ENCODE data around the gene WHAMM. TPM values are rescaled to one million over a fixed set of nuclear protein-coding genes. Genes with fewer than 3 reads are reported as not detected.

WHAMM gene
- polyA plus RNA-seq, 1 donor (not counting 4 experiments of a cell fraction or from before 2014, with no cell fraction given), result 4.7 TPM

GRCh38 chr15:82790321-82790720, 19.1 kb upstream of the WHAMM start:
- no peaks in the 10 kb centered on the region for H4K20me1 ChIP-seq (ENCODE audit: control insufficient read depth, extremely low read depth, insufficient read depth, low read length)
- dilution Hi-C loops (cut with MboI; ENCODE audit: extremely low pct_ligation_motif_present, low sequenced_read_pairs), result no loop called here
- H3K4me1 ChIP-seq (ENCODE audit: control insufficient read depth, extremely low read depth, insufficient read depth, low read length), result peaks cover 20% of the 10 kb centered on the region
- no peaks in the 10 kb centered on the region for H3K27me3 ChIP-seq (ENCODE audit: control insufficient read depth, extremely low read depth, insufficient read depth, low read length)
- H3K79me2 ChIP-seq (ENCODE audit: control insufficient read depth, insufficient read depth, low read length), result no peaks in the 10 kb centered on the region
- H3K4me3 ChIP-seq (ENCODE audit: control insufficient read depth in 2 of 3, extremely low read depth in 1 of 3, insufficient read depth in 2 of 3, low read depth in 1 of 3, low read length in 3 of 3), result no peak overlapping the region
- no peak overlapping the region for H3K9ac ChIP-seq (ENCODE audit: control insufficient read depth, extremely low read depth, insufficient read depth, low read length)
- H3K4me2 ChIP-seq (ENCODE audit: control insufficient read depth, extremely low read depth, insufficient read depth, low read depth, low read length), result no peak overlapping the region
- FAIRE-seq (no peak), DNase-seq (ENCODE audit: low read depth, low spot score) (no peak)
- no peak for TF ChIP-seq EZH2 (IDR thresholded peaks at IDR 0.05; ENCODE audit: low read length)
- no peak for TF ChIP-seq CTCF (optimal IDR thresholded peaks at IDR 0.05 in 1 of 3, IDR thresholded peaks at IDR 0.05 in 1 of 3, conservative IDR thresholded peaks at IDR 0.05 in 1 of 3; ENCODE audit: extremely low read depth in 1 of 3, insufficient read depth in 2 of 3, low read length in 3 of 3)
- no peak overlapping the region for H3K27ac ChIP-seq (ENCODE audit: control insufficient read depth, insufficient read depth, low read length)
- no peaks in the 10 kb centered on the region for H3K9me3 ChIP-seq (ENCODE audit: control insufficient read depth, low read depth, low read length)
- H2AFZ ChIP-seq (ENCODE audit: control insufficient read depth, low read length), result no peak overlapping the region
- no peaks in the 10 kb centered on the region for H3K36me3 ChIP-seq (ENCODE audit: control insufficient read depth in 2 of 2, extremely low read depth in 1 of 2, insufficient read depth in 2 of 2, low read length in 2 of 2)
- H3K9me1 ChIP-seq (ENCODE audit: control insufficient read depth, extremely low read depth, insufficient read depth, low read length), result no peaks in the 10 kb centered on the region

- dilution Hi-C loops (cut with MboI; ENCODE audit: extremely low pct_ligation_motif_present, low sequenced_read_pairs), result no loop called here
- no peaks in the 10 kb centered on the region for H4K20me1 ChIP-seq (ENCODE audit: control insufficient read depth, extremely low read depth, insufficient read depth, low read length)
- H3K9me1 ChIP-seq (ENCODE audit: control insufficient read depth, extremely low read depth, insufficient read depth, low read length), result no peaks in the 10 kb centered on the region
- H3K27me3 ChIP-seq (ENCODE audit: control insufficient read depth, extremely low read depth, insufficient read depth, low read length), result no peaks in the 10 kb centered on the region
- H3K79me2 ChIP-seq (ENCODE audit: control insufficient read depth, insufficient read depth, low read length), result no peaks in the 10 kb centered on the region
- no peaks in the 10 kb centered on the region for H3K36me3 ChIP-seq (ENCODE audit: control insufficient read depth in 2 of 2, extremely low read depth in 1 of 2, insufficient read depth in 2 of 2, low read length in 2 of 2)
- H3K4me2 ChIP-seq (ENCODE audit: control insufficient read depth, extremely low read depth, insufficient read depth, low read depth, low read length), result peak overlapping the region; percentile 23
- no peak overlapping the region for H3K4me3 ChIP-seq (ENCODE audit: control insufficient read depth in 2 of 3, extremely low read depth in 1 of 3, insufficient read depth in 2 of 3, low read depth in 1 of 3, low read length in 3 of 3)
- H3K9ac ChIP-seq (ENCODE audit: control insufficient read depth, extremely low read depth, insufficient read depth, low read length), result no peak overlapping the region
- FAIRE-seq (peak; percentile 82), DNase-seq (ENCODE audit: low read depth, low spot score) (peak; percentile 52)
- TF ChIP-seq CTCF (optimal IDR thresholded peaks at IDR 0.05 in 1 of 3, IDR thresholded peaks at IDR 0.05 in 1 of 3, conservative IDR thresholded peaks at IDR 0.05 in 1 of 3; ENCODE audit: extremely low read depth in 1 of 3, insufficient read depth in 2 of 3, low read length in 3 of 3), result peak in 2 of 3 experiments; percentile 47 to 50
- no peak for TF ChIP-seq EZH2 (IDR thresholded peaks at IDR 0.05; ENCODE audit: low read length)
- peaks cover 20% of the 10 kb centered on the region for H3K4me1 ChIP-seq (ENCODE audit: control insufficient read depth, extremely low read depth, insufficient read depth, low read length)
- no peak overlapping the region for H3K27ac ChIP-seq (ENCODE audit: control insufficient read depth, insufficient read depth, low read length)
- H3K9me3 ChIP-seq (ENCODE audit: control insufficient read depth, low read depth, low read length), result no peaks in the 10 kb centered on the region
- peak overlapping the region; percentile 40 for H2AFZ ChIP-seq (ENCODE audit: control insufficient read depth, low read length)
These were observed 17.4 kb upstream of the WHAMM start for GRCh38 chr15:82792068-82792467.

Measured in keratinocyte (primary cell).